Fibroblast of the aortic adventitia (primary cell): ENCODE results near the gene JAG2. TPM values are rescaled to one million over a fixed set of nuclear protein-coding genes. Genes with fewer than 3 reads are reported as not detected.

Source experiments
- DNase-seq: peaks from one replicate; pipeline ENCODE4 v3.0.0-alpha.2; 2010; ENCODE audit warnings: low read depth
- H3K4me3 ChIP-seq: 2 replicates; pipeline ENCODE4 v1.5.1; 2011; ENCODE audit warnings: low read depth, mild to moderate bottlenecking, control low read depth, low read length, moderate library complexity
- total RNA-seq: library from RNA; depleted of rRNA; stranded (reverse); fragments of >200 nt; gene quantifications from 2 replicates; pipeline ENCODE4 v1.2.3, GENCODE V29; 2012; ENCODE audit warnings: low replicate concordance
- TF ChIP-seq, protein P1 (sequence below): IDR thresholded peaks from 2 replicates; pipeline ENCODE4 v1.5.1; 2011; ENCODE audit warnings: mild to moderate bottlenecking, low read length, control low read depth, inconsistent platforms; ENCODE audit not compliant: insufficient read depth

Gene JAG2
- total RNA-seq, 1 donor = 0.63 TPM

- TF ChIP-seq, protein P1, sequence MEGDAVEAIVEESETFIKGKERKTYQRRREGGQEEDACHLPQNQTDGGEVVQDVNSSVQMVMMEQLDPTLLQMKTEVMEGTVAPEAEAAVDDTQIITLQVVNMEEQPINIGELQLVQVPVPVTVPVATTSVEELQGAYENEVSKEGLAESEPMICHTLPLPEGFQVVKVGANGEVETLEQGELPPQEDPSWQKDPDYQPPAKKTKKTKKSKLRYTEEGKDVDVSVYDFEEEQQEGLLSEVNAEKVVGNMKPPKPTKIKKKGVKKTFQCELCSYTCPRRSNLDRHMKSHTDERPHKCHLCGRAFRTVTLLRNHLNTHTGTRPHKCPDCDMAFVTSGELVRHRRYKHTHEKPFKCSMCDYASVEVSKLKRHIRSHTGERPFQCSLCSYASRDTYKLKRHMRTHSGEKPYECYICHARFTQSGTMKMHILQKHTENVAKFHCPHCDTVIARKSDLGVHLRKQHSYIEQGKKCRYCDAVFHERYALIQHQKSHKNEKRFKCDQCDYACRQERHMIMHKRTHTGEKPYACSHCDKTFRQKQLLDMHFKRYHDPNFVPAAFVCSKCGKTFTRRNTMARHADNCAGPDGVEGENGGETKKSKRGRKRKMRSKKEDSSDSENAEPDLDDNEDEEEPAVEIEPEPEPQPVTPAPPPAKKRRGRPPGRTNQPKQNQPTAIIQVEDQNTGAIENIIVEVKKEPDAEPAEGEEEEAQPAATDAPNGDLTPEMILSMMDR = no peak
- DNase-seq = no peak
- no peak overlapping the region for H3K4me3 ChIP-seq
Observed at GRCh38 chr14:105161309-105161708, 7.3 kb downstream of the JAG2 start.

DNA sequence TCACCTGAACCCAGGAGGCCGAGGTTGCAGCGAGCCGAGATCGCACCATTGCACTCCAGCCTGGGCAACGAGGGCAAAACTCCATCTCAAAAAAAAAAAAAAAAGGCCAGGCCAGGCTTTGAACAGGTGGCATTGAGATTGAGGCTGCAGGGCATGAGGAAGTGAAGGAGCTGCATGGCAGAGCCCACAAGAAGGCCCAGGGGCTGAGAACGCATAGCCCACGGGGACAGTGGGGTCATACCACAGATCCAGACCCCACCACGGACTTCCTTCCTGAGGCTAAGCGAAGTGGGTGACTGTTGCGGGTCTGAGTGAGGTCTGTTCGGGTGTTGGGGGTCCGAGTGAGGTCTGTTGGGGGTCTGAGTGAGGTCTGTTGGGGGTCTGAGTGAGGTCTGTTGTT lies 7.8 kb downstream of the JAG2 start:
- TF ChIP-seq, protein P1 = no peak
- no peak for DNase-seq
- H3K4me3 ChIP-seq = no peak overlapping the region

DNA sequence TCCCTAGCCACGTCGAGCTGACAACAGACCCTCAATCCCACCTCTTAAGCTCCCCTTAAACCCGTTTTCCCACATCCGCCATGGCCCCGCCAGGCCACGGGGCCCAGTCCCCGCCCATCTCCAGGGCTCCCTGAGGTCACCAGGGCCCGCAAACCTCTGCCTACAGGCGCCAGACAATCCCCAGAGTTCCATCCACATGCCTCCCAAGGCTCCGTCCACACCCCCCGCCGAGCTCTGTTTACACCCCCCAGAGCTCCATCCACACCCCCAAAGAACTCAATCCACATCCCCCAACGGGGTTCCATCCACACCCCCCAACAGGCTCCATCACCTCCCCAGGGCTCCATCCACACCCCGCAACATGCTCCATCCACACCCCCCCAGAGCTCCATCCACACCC lies 9.2 kb downstream of the JAG2 start:
- TF ChIP-seq, protein P1 = no peak
- no peak overlapping the region for H3K4me3 ChIP-seq
- DNase-seq = no peak

DNA sequence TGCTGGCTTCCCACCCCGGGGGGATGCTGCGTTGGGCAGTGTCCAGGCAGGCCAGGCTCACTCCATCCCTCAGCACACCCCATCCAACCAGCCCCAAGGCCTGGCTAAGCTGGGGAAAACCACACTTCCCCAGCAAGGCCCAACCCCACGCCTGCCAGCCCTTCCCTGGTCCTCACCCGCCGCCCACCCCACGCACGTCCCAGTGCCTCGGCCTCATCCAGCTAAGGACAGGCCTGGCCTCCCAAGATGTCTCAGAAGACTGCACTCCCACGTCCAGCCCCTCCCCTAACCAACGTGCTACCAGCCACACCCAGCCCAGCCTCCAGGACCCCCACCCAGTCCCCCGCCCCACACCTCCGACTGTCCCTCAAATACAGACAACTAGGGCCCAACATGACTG lies 9.8 kb downstream of the JAG2 start:
- no peak overlapping the region for H3K4me3 ChIP-seq
- no peak for DNase-seq
- TF ChIP-seq, protein P1 = no peak

GRCh38 chr14:105157872-105158271 lies 10.7 kb downstream of the JAG2 start:
- no peak overlapping the region for H3K4me3 ChIP-seq
- no peak for DNase-seq
- TF ChIP-seq, protein P1 = no peak

DNA sequence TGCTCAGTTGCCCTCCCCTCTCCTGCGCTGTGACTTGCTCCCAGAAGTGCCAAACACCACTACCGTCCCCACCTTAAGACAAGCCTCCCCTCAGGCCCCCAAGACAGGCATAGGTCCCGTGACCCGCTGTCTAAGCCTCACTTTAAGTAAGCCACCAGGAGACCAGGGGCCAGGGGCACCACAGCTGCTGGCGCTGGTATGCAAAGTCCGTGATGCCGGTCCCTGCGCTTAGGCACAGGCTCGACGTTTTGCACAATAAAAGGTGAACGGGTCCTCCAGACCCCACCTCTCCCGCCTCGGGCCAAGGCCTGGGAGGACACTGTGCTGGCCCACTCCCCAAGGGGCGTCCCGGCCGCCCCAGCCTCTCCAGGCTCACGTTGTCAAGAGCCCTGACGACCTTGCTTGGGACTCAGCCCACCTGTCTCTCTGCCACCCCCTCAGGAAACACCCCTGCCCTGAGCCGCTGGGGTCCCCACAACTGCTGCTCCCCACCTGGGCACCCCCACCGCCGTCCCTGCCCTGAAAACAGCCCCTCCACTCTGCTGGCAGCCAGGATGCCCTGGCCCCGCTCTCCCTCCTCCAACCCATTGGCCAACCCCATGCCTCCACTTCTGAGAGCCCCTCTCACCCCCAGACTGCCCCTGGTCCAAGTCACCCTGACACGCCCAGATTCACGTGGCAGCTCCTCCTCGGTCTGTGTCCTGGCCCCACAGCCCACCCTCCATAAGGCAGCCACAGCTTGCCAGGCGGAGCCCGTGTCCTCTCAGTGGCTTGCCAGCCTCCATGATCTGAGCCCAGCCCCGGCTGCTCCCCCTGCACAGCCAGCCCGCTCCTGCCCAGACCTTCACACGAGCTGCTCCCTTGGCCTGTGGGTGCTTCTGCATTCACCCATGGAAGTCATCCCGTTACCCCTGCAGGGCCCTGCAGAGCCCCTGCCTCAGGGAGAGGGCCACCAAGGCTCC lies 11.9 kb downstream of the JAG2 start:
- TF ChIP-seq, protein P1 = no peak
- DNase-seq = no peak

More for the DNA sequence above, 11.9 kb downstream of the JAG2 start:
- no peak overlapping the region for H3K4me3 ChIP-seq
